HCT116 (cell line): ENCODE results near the gene ALX4. TPM values are rescaled to one million over a fixed set of nuclear protein-coding genes. Genes with fewer than 3 reads are reported as not detected.

Experiments used
- ATAC-seq: fragments of 200-7000 bp; cut with Tn5 transposase; 2 replicates; pipeline ENCODE4 v1.9.1; 2020; ENCODE audit warnings: mild to moderate bottlenecking, moderate library complexity
- BruUV-seq: library from RNA; stranded (reverse); fragments of 400-500 nt; replicated peaks from 2 replicates; lab custom pipeline; 2021; lab: Mats Ljungman, UMichigan
- CTCF ChIA-PET: fragments of 300-600 bp; sonication (Branson Sonifier 250); formaldehyde crosslinking; loops from one replicate; lab custom pipeline; 2021; ENCODE audit warnings: antibody characterized with exemption; lab: Charles Lee
- POLR2A ChIA-PET: fragments of 300-600, 350-600 bp; sonication (Branson Sonifier 250); formaldehyde crosslinking; loops from one replicate; lab custom pipeline; 2021; ENCODE audit warnings: antibody characterized with exemption; lab: Charles Lee
- RAD21 ChIA-PET, 2 experiments: fragments of 300-600 bp; sonication (Branson Sonifier 250); formaldehyde crosslinking; loops; one replicate each; lab custom pipeline; 2023; ENCODE audit warnings: low total read pairs in 2 of 2; ENCODE audit not compliant: uncharacterized antibody in 2 of 2, unreplicated experiment in 2 of 2, low non-redundant PET in 1 of 2; lab: Charles Lee
- DNase-seq: peaks from one replicate; pipeline ENCODE4 v3.0.0-alpha.2; 2010; ENCODE audit warnings: low read depth, low spot score
- H2AFZ ChIP-seq: fragments of 200-600 bp; shearing (Covaris generic), sonication (generic); 2 replicates; pipeline ENCODE4 v1.6.1; 2017; ENCODE audit warnings: low read depth, mixed run types, mixed read lengths, antibody characterized with exemption, low read length; ENCODE audit not compliant: poor library complexity, severe bottlenecking
- H3K27ac ChIP-seq: 2 replicates; pipeline ENCODE4 v1.5.1; 2012; ENCODE audit warnings: low read depth, low read length
- H3K27me3 ChIP-seq: fragments of 200-600 bp; sonication (generic); 2 replicates; pipeline ENCODE4 v1.6.1; 2016; ENCODE audit warnings: mixed run types, low read length, mixed read lengths; ENCODE audit not compliant: insufficient read depth
- H3K36me3 ChIP-seq, 2 experiments: fragments of 200-500 bp in 1 of 2; fragments of 200-600 bp in 1 of 2; sonication (Bioruptor generic) in 1 of 2; sonication (generic) in 1 of 2; 2 replicates each; pipeline versions ENCODE4 v1.5.1 to v1.6.1; 2014 to 2016; ENCODE audit warnings: low read length in 2 of 2, inconsistent platforms in 1 of 2, mixed read lengths in 1 of 2, mixed run types in 1 of 2; ENCODE audit not compliant: insufficient read depth in 2 of 2, control insufficient read depth in 1 of 2
- H3K4me1 ChIP-seq, 2 experiments: fragments of 200-600 bp in 1 of 2; sonication (generic) in 1 of 2; 2 replicates each; pipeline versions ENCODE4 v1.5.1 to v1.6.1; 2012 to 2017; ENCODE audit warnings: low read length in 2 of 2, inconsistent platforms in 1 of 2, mild to moderate bottlenecking in 1 of 2, mixed read lengths in 1 of 2, mixed run types in 1 of 2, moderate library complexity in 1 of 2; ENCODE audit not compliant: insufficient read depth in 2 of 2, control insufficient read depth in 1 of 2
- H3K4me2 ChIP-seq: fragments of 200-600 bp; sonication (generic); 2 replicates; pipeline ENCODE4 v1.6.1; 2017; ENCODE audit warnings: mixed run types, low read length, mixed read lengths
- H3K4me3 ChIP-seq, 2 experiments: fragments of 200-600 bp in 1 of 2; sonication (generic) in 1 of 2; replicated peaks in 1 of 2; 2 replicates each; pipeline ENCODE4 v1.5.1; 2011 to 2016; ENCODE audit warnings: low read length in 2 of 2, control low read depth in 1 of 2, low read depth in 1 of 2, mild to moderate bottlenecking in 1 of 2, mixed read lengths in 1 of 2, mixed run types in 1 of 2
- H3K79me2 ChIP-seq: fragments of 200-600 bp; sonication (generic); 2 replicates; pipeline ENCODE4 v1.6.1; 2017; ENCODE audit warnings: mild to moderate bottlenecking, mixed run types, low read length, moderate library complexity, mixed read lengths; ENCODE audit not compliant: insufficient read depth
- H3K9ac ChIP-seq: fragments of 200-600 bp; sonication (generic); 2 replicates; pipeline ENCODE4 v1.6.1; 2016; ENCODE audit warnings: low read length, mixed read lengths
- H3K9me2 ChIP-seq: fragments of 200-600 bp; sonication (generic), shearing (Covaris generic); 2 replicates; pipeline ENCODE4 v1.6.1; 2017; ENCODE audit warnings: mixed run types, mild to moderate bottlenecking, moderate library complexity; ENCODE audit not compliant: insufficient read depth
- H3K9me3 ChIP-seq, 2 experiments: fragments of 200-500 bp in 1 of 2; fragments of 200-600 bp in 1 of 2; sonication (Bioruptor generic) in 1 of 2; sonication (generic) in 1 of 2; 2 replicates each; pipeline ENCODE4 v1.6.1; 2014 to 2017; ENCODE audit warnings: low read length in 2 of 2, mixed read lengths in 2 of 2, inconsistent platforms in 1 of 2, low read depth in 1 of 2, mild to moderate bottlenecking in 1 of 2, mixed run types in 1 of 2, moderate library complexity in 1 of 2; ENCODE audit not compliant: control insufficient read depth in 1 of 2, insufficient read depth in 1 of 2
- H4K20me1 ChIP-seq: fragments of 200-600 bp; sonication (generic), shearing (Covaris generic); 2 replicates; pipeline ENCODE4 v1.6.1; 2017; ENCODE audit warnings: mixed run types, mild to moderate bottlenecking, moderate library complexity; ENCODE audit not compliant: insufficient read depth
- ATF3 ChIP-seq: IDR thresholded peaks from 2 replicates; pipeline ENCODE4 v1.6.1; 2012
- ELF1 ChIP-seq: IDR thresholded peaks from 2 replicates; pipeline ENCODE4 v1.6.1; 2012; ENCODE audit warnings: low read depth, borderline replicate concordance
- FOSL1 ChIP-seq: IDR thresholded peaks from 2 replicates; pipeline ENCODE4 v1.6.1; 2012; ENCODE audit warnings: low read depth
- MAX ChIP-seq: IDR thresholded peaks from 2 replicates; pipeline ENCODE4 v1.6.1; 2012
- POLR2A ChIP-seq: IDR thresholded peaks from 2 replicates; pipeline ENCODE4 v1.7.0; 2011; ENCODE audit warnings: borderline replicate concordance; ENCODE audit not compliant: insufficient read depth, insufficient read length; ENCODE audit errors: extremely low read depth
- REST ChIP-seq: IDR thresholded peaks from 2 replicates; pipeline ENCODE4 v1.6.1; 2012; ENCODE audit warnings: low read depth
- SP1 ChIP-seq: IDR thresholded peaks from 2 replicates; pipeline ENCODE4 v1.6.1; 2012; ENCODE audit warnings: low read depth
- ZBTB33 ChIP-seq: IDR thresholded peaks from 2 replicates; pipeline ENCODE4 v1.6.1; 2011; ENCODE audit warnings: mild to moderate bottlenecking, low read length, moderate library complexity; ENCODE audit not compliant: insufficient replicate concordance; ENCODE audit errors: extremely low read depth
- ZNF274 ChIP-seq: fragments of 200-500 bp; sonication (Bioruptor generic); IDR thresholded peaks from 2 replicates; pipeline ENCODE4 v1.6.1; 2014; ENCODE audit warnings: mild to moderate bottlenecking, low read depth, low read length, inconsistent platforms
- intact Hi-C: fragments of 100-400 bp; cut with micrococcal nuclease; formaldehyde crosslinking; loops from 2 replicates; pipeline ENCODE4 v1.10.0; 2022
- total RNA-seq: library from RNA; stranded (reverse); gene quantifications from one replicate; pipeline ENCODE4 v1.2.1, GENCODE V29; 2021; ENCODE audit not compliant: unreplicated experiment

The ALX4 gene
- total RNA-seq, 1 experiment from 2014 or later: not detected

- no peaks in the 10 kb centered on the region for H3K36me3 ChIP-seq
- H3K4me3 ChIP-seq: no peak overlapping the region
- H3K9me2 ChIP-seq: no peaks in the 10 kb centered on the region
- no peak overlapping the region for H3K4me2 ChIP-seq
- TF ChIP-seq SP1 (no peak), POLR2A (no peak), MAX (no peak), FOSL1 (no peak), ATF3 (no peak), ZNF274 (no peak), ELF1 (no peak), REST (no peak), ZBTB33 (no peak)
- TF ChIP-seq, all 23 proteins: peak for 0
- Histone ChIP-seq H3K9me3 (no peaks in the 10 kb centered on the region), H4K20me1 (no peaks in the 10 kb centered on the region), H3K79me2 (no peaks in the 10 kb centered on the region), H3K9ac (no peak overlapping the region), H2AFZ (no peak overlapping the region), H3K27me3 (no peaks in the 10 kb centered on the region), H3K4me1 (no peaks in the 10 kb centered on the region), H3K27ac (no peak overlapping the region)
- ATAC-seq (no peak), DNase-seq (no peak)
- intact Hi-C loops: no loop called here
- CTCF ChIA-PET: no interaction called here
- RAD21 ChIA-PET: no interaction called here
- POLR2A ChIA-PET: no interaction called here
- BruUV-seq: no TSS peak
These were observed 35.8 kb upstream of the ALX4 start for GRCh38 chr11:44345781-44346180.
